ENCODE data around the gene HIC1.

Gene HIC1

GRCh38 chr17:2084036-2084765, 29.3 kb downstream of the HIC1 start:
- TF ChIP-seq JUND (IDR thresholded peaks at IDR 0.05; ENCODE audit: low read depth): no peak
- no peak for DNase-seq (ENCODE audit: low read depth in 1 of 2, low spot score in 1 of 2)
- in situ Hi-C loops (cut with HindIII; ENCODE audit: low pct_unique_long_range_greater_than_20kb, low sequenced_read_pairs): no loop called here

DNA sequence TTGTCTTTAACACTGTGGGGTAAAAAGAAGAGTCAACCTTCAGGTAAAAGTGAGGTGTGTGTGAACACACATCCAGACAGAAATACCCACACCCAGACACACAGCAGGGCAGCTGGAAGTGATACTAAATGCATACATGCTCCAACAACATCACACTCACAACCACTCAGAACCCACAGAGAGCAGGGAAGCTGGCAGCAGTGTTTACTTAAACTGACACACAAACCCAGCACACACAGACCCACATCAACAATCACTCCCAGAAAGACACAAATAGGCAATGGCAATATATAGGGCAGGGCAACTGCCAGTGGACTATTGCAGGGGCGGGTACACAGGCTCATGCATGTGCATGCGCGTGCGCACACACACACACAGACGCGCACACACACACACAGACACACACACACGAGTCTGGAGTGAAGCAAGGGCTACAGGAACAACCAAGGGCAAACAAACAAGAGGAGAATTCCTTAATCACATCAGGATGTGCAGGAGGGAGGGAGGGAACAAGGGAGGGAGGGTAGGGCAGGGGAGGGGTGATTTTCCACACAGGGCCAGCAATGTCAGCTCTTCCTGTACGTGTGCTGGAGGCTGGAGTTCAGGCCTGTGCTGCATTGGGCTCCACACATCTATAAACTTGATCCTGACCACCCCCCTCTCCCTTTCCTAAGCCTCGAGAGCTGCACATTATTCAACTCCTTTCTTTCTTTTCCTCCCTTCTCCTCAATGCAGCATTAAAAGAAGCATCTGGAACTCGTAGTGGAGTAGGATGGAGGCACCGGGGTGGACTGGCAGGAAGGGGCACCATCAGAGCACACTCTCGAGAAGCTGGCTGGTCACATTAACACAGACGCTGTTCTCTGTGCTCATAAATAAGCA, 30.1 kb downstream of the HIC1 start:
- DNase-seq (ENCODE audit: low read depth in 1 of 2, low spot score in 1 of 2): no peak
- in situ Hi-C loops (cut with HindIII; ENCODE audit: low pct_unique_long_range_greater_than_20kb, low sequenced_read_pairs): no loop called here
- TF ChIP-seq JUND (IDR thresholded peaks at IDR 0.05; ENCODE audit: low read depth): no peak

DNA sequence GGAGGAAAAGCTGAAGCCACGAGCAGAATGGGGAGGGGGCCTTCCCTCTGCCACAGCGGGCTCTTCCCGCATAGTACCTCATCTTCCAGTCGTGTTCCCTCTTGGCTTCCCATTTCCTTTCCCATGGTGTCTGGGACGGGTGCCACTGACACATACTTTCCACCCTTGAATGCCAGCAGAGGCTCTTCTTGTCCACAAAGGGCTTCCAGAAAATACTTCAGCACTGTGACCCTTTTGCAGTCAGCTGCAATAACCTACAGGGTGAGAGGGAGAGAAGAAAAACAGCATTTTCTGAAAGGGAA, 30.7 kb downstream of the HIC1 start:
- DNase-seq (ENCODE audit: low read depth in 1 of 2, low spot score in 1 of 2): no peak
- in situ Hi-C loops (cut with HindIII; ENCODE audit: low pct_unique_long_range_greater_than_20kb, low sequenced_read_pairs): no loop called here
- no peak for TF ChIP-seq JUND (IDR thresholded peaks at IDR 0.05; ENCODE audit: low read depth)

GRCh38 chr17:2086306-2086705, 31.4 kb downstream of the HIC1 start:
- in situ Hi-C loops (cut with HindIII; ENCODE audit: low pct_unique_long_range_greater_than_20kb, low sequenced_read_pairs): no loop called here
- DNase-seq (ENCODE audit: low read depth in 1 of 2, low spot score in 1 of 2): no peak
- TF ChIP-seq JUND (IDR thresholded peaks at IDR 0.05; ENCODE audit: low read depth): no peak

DNA sequence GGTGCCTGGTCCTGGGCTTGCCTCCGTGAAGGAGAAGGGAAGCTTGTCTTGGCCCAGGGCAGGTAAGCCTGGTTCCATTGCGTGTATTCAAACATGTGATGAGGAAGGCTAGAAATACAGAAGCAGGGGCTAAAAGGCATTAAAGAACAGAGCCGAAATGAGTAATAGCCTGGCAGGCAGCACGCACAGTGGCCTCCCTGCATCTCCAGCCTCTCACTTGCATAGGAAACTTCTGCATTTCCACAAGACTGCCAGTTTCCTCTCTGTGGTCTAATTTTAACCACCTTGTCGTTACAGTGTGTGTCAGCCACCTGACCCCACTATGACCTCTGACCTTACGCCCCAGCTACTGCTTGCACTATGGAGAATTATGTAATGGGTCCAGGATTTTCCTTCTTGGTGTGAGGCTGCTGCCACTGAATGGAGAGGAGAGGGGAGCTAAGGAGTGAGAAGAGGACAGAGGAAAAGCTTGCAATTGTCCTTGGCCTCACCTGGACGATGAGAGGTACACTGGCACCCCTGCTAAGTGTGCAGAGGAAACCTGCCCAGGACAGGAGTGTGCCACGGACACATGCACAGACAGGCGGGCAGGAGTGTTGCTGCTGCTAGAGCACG, 32.8 kb downstream of the HIC1 start:
- DNase-seq (ENCODE audit: low read depth in 1 of 2, low spot score in 1 of 2): no peak
- TF ChIP-seq JUND (IDR thresholded peaks at IDR 0.05; ENCODE audit: low read depth): no peak
- in situ Hi-C loops (cut with HindIII; ENCODE audit: low pct_unique_long_range_greater_than_20kb, low sequenced_read_pairs): no loop called here

- in situ Hi-C loops (cut with HindIII; ENCODE audit: low pct_unique_long_range_greater_than_20kb, low sequenced_read_pairs): no loop called here
- TF ChIP-seq JUND (IDR thresholded peaks at IDR 0.05; ENCODE audit: low read depth): no peak
- DNase-seq (ENCODE audit: low read depth in 1 of 2, low spot score in 1 of 2): no peak
Observed at GRCh38 chr17:2089021-2089422, 34.1 kb downstream of the HIC1 start.

DNA sequence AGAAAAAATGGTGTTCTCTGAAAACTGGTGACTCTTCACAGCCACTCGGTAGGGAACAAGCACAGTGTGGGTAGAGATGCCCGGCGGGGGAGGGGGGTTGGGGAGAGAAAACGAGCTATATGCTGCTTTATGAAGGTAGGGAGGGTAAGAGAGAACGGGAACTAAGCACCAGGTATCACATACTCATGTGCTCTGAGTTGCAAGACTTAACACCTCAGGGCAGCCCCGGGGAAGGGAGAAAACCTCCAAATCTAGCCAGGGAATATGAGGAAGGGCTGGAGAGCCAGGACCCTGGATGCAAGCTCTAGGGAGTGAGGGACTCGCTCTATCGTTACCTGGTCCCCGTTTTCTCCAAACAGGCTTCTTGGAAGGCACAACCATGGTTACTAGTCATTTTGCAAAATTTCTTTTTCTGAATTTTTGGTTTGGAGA, 35.3 kb downstream of the HIC1 start:
- DNase-seq (ENCODE audit: low read depth in 1 of 2, low spot score in 1 of 2): no peak
- in situ Hi-C loops (cut with HindIII; ENCODE audit: low pct_unique_long_range_greater_than_20kb, low sequenced_read_pairs): no loop called here

DNA sequence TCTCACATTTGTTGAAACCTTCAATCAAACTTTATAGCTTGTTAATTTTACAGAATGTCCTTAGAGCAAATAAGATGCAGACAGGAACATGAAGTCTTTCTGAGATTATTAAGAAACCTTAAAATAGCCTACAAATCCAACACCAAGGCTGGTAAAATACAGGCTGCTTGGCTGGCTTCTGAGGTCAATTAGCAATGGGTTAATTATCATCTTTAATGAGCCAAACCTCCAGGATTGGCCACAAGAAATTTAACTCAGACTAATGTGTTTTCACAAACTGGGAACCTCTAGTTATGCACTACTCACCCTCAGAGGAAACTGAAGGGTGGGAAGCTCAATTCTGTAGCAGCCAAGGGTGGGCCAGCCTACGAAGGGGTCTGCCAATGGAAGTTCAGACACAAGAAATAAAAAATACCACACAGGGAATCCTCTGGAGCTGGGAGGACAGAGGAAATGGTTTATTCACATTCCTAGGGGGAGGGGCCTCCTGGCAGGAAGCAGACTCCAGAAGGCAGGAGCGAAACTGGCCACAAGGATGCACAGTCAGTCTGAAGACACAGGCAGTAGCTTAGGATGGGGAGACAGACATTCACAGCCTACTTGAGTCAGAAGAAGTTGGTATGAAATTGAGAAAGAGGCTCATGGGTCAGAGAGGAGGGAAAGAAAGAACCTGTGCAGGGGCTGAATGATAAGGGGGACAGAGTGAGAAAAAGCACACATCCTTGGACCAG, 36.1 kb downstream of the HIC1 start:
- no peak for TF ChIP-seq JUND (IDR thresholded peaks at IDR 0.05; ENCODE audit: low read depth)
- in situ Hi-C loops (cut with HindIII; ENCODE audit: low pct_unique_long_range_greater_than_20kb, low sequenced_read_pairs): no loop called here
- peak in 1 of 2 experiments; percentile 46 for DNase-seq (ENCODE audit: low read depth in 1 of 2, low spot score in 1 of 2)

More for the DNA sequence above, 35.3 kb downstream of the HIC1 start:
- TF ChIP-seq JUND (IDR thresholded peaks at IDR 0.05; ENCODE audit: low read depth): no peak

DNA sequence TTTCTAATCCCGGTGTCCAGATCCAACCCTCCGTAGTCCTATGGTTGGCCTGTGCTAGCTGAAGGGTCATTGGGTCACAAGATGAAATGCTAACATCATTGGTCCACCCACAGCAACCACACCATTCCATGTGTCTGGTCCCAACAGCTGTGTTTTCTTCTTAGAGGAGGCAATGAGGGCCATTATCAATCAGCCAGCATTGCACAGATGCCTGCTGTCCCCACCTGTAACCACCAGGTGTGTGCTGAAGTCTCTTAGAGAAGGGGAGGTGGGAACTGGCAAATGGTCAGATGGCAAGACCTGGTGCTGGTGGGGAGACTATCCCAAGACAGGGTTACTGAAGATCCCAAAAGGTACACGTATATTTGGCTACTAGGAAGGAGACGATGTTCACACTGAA, 37.4 kb downstream of the HIC1 start:
- TF ChIP-seq JUND (IDR thresholded peaks at IDR 0.05; ENCODE audit: low read depth): no peak
- in situ Hi-C loops (cut with HindIII; ENCODE audit: low pct_unique_long_range_greater_than_20kb, low sequenced_read_pairs): no loop called here
- no peak for DNase-seq (ENCODE audit: low read depth in 1 of 2, low spot score in 1 of 2)

DNA sequence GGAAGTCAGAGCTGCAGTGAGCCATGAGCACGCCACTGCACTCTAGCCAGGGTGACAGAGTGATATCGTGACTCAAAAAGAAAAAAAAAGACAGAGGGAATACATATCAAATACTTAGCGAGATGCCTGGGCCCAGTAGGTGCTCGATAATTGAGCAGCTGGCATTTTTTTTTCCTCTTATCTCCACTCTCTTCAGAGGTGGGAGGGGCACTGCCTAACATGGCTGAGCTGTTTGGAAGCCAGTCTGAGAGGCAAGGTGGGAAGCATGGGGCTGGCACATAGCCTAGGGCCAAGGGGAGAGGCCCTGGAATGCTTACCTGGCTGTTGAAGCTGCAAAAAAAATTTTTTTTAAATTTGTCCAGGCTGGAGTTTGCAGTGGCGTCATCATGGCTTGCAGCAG, 38.4 kb downstream of the HIC1 start:
- TF ChIP-seq JUND (IDR thresholded peaks at IDR 0.05; ENCODE audit: low read depth): no peak
- in situ Hi-C loops (cut with HindIII; ENCODE audit: low pct_unique_long_range_greater_than_20kb, low sequenced_read_pairs): no loop called here
- DNase-seq (ENCODE audit: low read depth in 1 of 2, low spot score in 1 of 2): no peak

- no peak for TF ChIP-seq JUND (IDR thresholded peaks at IDR 0.05; ENCODE audit: low read depth)
- in situ Hi-C loops (cut with HindIII; ENCODE audit: low pct_unique_long_range_greater_than_20kb, low sequenced_read_pairs): no loop called here
- DNase-seq (ENCODE audit: low read depth in 1 of 2, low spot score in 1 of 2): peak; percentile 39 to 81
Observed at GRCh38 chr17:2094891-2095535, 40.1 kb downstream of the HIC1 start.

DNA sequence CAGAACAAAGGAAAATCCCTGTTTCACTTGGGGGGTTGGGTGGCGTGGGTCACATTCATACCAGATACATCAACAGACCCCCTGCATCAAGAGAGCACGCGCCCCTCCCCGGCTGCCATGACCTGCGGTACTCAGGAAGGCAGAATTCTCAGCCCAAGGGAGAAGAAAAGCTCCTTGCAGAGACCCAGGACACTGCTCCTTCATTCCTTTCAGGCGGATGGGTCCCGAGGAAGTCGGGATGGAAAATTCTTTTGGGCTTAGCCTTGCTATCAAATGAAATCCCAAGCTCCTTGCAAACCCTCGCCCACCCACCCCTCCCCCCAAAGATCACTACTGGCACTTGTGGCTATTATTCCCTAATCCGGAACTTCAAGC, 40.6 kb downstream of the HIC1 start:
- no peak for DNase-seq (ENCODE audit: low read depth in 1 of 2, low spot score in 1 of 2)
- TF ChIP-seq JUND (IDR thresholded peaks at IDR 0.05; ENCODE audit: low read depth): no peak
- in situ Hi-C loops (cut with HindIII; ENCODE audit: low pct_unique_long_range_greater_than_20kb, low sequenced_read_pairs): no loop called here
